WTC11 (cell line): ENCODE data around the gene PSMC3.

Source experiments
- HMGA2 ChIP-seq: fragments of 250-450 bp; sonication (Bioruptor Pico); IDR thresholded peaks from 2 replicates; pipeline ENCODE4 v1.4.0; 2021; ENCODE audit warnings: mild to moderate bottlenecking, moderate library complexity
- TF ChIP-seq, protein P1 (sequence below): fragments of 200-600 bp; IDR thresholded peaks from 2 replicates; pipeline ENCODE4 v1.8.0; 2022; ENCODE audit warnings: antibody characterized with exemption

DNA sequence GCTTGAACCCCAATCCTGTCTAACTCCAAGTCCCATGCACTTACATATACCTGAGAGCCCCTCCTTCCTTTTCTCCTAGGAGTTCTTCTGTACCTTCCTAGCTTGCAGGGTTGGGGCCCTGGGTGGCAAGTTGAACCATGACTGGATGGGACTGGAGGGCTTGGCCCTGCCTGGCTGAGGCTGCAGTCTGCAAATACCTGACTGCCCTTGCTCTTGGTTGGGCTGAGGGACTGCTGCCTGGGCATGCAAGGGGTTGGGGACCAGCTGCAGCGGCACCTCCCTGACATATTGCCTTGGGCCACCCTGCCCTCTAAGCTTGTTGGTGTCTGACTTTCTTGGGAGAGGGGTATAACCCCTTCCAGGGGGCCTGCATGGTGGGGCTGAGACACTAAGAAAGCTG lies 27.7 kb downstream of the PSMC3 start:
- TF ChIP-seq, protein P1, sequence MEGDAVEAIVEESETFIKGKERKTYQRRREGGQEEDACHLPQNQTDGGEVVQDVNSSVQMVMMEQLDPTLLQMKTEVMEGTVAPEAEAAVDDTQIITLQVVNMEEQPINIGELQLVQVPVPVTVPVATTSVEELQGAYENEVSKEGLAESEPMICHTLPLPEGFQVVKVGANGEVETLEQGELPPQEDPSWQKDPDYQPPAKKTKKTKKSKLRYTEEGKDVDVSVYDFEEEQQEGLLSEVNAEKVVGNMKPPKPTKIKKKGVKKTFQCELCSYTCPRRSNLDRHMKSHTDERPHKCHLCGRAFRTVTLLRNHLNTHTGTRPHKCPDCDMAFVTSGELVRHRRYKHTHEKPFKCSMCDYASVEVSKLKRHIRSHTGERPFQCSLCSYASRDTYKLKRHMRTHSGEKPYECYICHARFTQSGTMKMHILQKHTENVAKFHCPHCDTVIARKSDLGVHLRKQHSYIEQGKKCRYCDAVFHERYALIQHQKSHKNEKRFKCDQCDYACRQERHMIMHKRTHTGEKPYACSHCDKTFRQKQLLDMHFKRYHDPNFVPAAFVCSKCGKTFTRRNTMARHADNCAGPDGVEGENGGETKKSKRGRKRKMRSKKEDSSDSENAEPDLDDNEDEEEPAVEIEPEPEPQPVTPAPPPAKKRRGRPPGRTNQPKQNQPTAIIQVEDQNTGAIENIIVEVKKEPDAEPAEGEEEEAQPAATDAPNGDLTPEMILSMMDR, result no peak
- no peak for TF ChIP-seq HMGA2 (CRISPR knock-in tag)
